GM21447 (cell line): ENCODE results near the gene CDC123.
"Not testable (repeated sequence)": the region's sequence is repeated elsewhere in the genome, so short reads cannot be mapped to it uniquely, and the experiment has no call there.

Experiments
- ATAC-seq: cut with Tn5 transposase; IDR thresholded peaks from one replicate; pipeline ENCODE4 v1.9.1; 2021; ENCODE audit not compliant: unreplicated experiment

Gene CDC123

DNA sequence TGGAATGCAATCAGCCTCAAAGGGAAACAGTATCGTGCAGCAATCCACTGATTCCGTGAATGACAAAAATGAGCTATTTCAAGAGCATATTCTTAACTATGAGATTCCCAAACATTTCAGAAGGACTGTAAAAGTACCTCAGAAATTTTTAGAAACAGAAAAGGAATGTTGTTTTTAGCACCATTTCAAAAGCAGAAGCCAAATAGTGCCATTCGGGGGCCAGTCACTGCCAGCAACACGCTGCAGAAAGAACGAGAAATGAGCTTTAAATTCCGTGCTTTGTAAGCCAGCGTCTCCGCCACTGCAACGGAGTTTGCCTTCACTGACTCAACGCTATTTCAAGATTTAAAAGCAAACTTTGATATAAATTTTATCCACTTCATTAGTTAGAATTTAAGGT is 6.6 kb upstream of the CDC123 start:
- ATAC-seq = no peak

DNA sequence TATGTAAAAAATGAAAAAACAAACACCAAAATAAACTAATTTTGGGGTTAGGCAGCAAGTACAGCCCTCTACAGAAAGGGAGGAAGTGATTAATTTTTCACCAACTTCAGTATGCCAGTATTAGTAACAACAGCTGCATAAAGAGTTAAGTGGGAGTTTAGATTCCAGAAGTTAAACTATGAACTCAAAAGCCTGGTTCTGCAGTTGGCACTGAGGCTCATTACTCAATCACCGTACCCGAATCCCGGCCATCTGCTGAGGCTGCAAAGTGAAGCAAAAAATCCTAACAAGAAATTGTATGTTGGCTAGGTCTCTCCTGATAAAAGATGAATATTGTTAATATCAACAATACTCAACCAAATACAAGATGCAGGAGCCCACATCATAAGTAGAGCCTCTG is 4.3 kb upstream of the CDC123 start:
- no peak for ATAC-seq

DNA sequence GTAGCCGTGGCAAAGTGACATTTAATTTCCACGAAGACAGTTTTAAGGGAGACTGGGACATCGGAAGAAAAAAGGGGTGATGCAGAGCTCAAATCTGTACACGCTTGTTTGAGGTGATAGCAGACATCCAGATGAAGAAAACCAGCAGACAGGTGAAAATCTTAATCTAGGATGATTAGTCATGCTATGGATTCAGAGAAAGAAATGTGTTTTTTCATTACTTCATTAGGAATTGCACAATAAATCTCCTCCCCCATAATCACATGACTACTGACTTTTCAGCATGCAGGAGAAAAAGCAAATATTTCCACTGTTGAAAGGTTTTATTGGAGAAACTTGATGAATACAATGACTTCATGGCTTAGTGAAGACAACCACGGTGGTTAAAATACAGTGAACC is 2.8 kb upstream of the CDC123 start:
- ATAC-seq = no peak

GRCh38 chr10:12194752-12195271 is 1.2 kb upstream of the CDC123 start:
- ATAC-seq = no peak

GRCh38 chr10:12195281-12195602 is 746 bp upstream of the CDC123 start:
- ATAC-seq = peak; percentile 13

DNA sequence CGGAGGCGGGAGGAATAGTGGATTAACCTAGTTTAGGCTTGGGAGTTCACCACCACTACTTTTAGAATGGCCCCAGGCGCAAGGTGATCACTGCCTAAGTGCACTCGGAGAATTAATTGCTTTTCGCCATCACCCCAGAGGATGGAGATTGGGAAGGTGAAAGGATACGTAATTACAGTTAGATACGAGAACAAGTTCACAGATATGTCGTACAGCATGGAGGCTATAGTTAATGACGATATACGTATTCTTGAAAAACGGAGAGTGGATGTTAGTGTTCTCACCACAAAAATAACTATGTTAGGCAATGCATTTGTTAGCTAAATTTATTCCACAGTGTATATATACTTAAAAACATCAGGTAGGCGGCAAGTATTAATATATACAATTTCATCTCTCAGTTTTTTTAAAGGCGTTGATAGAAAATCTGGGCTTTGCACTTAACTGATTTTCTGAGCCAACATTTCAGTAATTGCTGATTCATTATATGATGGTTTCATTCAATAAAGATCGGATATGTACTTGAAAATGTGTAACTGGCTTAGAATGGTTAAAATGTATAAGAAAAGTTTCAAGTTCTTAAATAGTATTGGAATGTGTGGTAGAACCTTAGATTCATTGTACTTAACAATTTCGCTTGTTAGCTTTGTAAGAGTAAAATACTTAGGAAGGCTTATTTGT is 683 bp downstream of the CDC123 start:
- no peak for ATAC-seq

GRCh38 chr10:12198156-12198555 is 2.2 kb downstream of the CDC123 start:
- ATAC-seq = no peak

DNA sequence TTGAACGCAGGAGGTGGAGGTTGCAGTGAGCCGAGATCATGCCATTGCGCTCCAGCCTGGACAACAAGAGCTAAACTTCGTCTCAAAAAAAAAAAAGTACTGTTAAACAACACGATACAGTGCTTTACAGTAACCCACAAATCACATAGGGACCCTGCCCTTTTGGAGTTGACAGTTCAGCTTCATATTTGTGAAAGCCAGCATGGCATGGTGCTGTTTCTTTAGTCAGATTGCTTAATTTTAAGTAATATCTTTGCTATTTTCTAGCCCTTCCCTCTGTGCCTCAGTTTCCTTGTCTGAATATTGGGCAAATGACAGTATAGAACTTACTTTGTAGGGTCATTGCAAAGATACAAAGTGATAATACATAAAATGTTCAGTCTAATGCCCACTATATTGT is 4.9 kb downstream of the CDC123 start:
- no peak for ATAC-seq

- no peak for ATAC-seq
Observed at GRCh38 chr10:12201543-12201942, 5.6 kb downstream of the CDC123 start.

DNA sequence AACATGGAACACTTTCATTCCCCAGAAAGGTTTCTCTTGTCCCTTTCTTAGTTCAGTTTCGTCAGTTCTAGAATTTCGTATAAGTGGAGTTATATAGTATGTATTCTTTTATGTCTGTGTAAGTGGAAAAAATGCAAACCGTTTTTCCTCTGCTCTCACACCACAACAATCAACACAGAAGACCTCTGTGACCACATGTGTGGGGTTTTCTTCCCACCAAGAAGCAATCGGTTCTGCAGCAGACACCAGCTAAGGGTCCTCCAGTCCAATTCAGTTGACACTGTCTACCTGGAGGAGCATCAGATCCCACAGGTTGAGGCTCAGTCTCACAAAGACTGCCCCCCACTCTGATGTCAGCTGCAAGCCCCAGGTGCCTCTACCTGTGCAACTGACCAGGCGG is 6.2 kb downstream of the CDC123 start:
- ATAC-seq = no peak

- no peak for ATAC-seq
Observed at GRCh38 chr10:12205082-12205481, 9.1 kb downstream of the CDC123 start.

- no peak for ATAC-seq
Observed at GRCh38 chr10:12207114-12207513, 11.1 kb downstream of the CDC123 start.

DNA sequence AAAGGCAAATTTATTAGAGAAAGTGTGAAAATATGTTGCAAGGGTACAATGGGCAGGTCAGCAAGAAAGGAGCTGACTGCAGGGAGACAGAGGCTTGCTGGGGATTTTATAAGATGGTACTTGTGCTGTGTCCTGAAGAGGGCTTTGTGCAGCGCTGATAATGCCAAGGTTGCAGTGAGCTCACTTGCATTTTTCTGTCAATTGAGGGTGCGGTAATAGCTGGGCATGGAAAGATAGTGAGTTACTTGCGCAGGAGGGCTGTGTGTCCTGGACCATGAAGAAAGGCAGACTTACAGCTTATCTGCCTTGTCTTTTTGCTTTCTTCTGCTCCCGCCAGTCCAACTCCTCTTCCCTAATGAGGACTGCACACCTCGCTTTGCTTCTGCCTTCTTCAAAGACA is 12.5 kb downstream of the CDC123 start:
- no peak for ATAC-seq

- ATAC-seq = no peak
Observed at GRCh38 chr10:12212454-12212853, 16.5 kb downstream of the CDC123 start.

DNA sequence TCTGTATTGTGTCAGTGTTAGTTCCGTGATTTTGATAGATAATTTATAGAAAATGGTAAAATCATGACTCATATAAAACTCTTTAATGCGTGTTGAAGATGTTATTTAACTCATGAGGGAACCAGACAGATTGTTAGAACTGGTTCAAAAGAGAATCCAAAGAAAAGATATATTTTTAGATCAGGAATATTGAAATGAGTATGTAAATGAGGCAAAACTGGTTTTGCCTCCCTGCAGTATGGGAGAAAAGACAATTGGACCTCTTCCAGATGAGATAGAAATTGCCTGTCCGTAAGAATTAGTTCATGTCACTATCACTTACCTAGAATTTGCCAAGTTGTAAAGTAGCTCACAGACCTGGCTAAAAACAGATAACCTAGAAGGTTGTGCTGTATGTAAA is 17.6 kb downstream of the CDC123 start:
- no peak for ATAC-seq

- ATAC-seq = no peak
Observed at GRCh38 chr10:12214093-12214492, 18.1 kb downstream of the CDC123 start.

DNA sequence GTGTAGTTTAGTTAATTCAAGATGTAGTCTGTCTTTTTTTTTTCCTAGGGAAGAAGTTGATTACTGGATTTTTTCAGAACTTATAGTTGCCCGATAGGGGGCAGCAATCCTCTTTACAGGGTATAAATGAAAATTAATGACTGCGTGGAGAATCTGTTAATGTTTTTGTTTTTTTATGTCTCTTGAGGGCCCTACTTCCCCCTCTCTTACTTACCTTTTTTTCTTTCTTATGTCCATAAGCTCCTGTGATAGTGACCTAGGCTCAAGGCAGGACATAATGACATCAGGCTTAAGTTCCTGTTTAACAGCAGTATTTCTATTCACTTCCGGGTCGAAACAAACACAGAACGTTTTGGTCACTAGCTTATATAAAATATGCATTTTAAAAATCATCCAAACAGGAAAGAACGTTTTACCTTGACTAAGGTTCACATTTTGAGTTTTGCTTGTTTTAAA is 18.8 kb downstream of the CDC123 start:
- ATAC-seq = no peak

GRCh38 chr10:12218991-12219390 is 23.0 kb downstream of the CDC123 start:
- no peak for ATAC-seq

DNA sequence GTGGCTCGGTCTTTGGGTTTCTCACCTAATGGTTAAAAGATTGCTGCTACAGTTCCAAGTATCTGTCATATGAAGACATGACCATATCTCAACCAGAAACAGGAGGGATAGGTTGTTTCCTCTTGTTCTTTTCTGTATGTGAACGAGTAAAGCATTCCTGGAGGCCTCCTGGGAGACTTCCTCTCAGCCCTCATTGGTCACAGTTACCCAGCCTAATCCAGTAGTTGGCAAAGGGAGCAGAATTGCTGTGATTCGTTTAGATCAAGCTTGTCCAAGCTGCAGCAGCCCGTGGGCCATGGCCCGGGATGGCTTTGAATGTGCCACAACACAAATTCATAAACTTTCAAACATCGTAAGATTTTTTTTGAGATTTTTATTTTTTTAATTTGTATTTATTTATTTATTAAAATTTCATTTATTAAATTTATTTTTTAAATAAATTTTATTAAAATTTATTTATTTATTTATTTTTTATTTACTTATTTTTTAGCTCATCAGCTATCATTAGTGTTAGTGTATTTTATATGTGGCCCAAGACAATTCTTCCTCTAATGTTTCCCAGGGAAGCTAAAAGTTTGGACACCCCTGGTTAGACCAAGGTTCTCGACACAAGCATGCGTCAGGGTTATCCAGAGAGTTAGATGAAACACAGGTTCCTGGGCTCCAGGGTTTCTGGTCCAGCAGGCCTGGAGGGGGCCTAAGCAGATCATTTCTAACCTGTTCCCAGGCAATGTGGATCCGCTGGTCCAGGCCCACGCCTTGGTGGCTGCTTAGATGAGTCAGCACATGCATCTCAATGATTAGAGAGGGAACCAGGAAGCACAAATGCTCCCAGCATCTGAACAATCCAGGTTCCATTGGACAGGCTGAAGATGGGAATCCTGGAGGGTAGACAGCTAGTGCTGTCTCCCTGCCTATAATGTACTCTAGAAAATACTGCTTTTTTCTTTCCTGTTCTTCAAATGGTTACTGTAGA is 25.6 kb downstream of the CDC123 start:
- ATAC-seq = no peak

DNA sequence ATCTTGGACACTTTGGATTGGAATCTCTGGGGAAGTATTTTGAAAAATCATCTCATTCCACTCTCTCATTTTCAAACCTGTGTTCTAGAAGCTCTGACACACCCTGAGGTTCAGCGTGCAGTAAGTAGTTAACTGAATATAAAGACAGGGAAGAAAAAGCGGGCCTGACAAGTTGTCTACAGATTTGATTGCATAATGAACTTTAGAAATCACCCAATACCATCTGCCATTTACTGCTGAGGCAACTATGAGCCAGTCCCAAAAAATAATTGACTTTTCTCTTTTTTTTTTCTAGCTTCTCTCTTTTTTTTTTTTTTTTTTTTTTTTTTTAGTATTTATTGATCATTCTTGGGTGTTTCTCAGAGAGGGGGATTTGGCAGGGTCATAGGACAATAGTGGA is 29.5 kb downstream of the CDC123 start:
- no peak for ATAC-seq

- not testable (repeated sequence) for ATAC-seq
Observed at GRCh38 chr10:12226438-12226837, 30.4 kb downstream of the CDC123 start.

GRCh38 chr10:12228851-12229250 is 32.9 kb downstream of the CDC123 start:
- ATAC-seq = no peak
